Measurements from ENCODE around the gene KRTAP5-10.
"Not testable (repeated sequence)": the region's sequence is repeated elsewhere in the genome, so short reads cannot be mapped to it uniquely, and the experiment has no call there.

Gene KRTAP5-10, protein sequence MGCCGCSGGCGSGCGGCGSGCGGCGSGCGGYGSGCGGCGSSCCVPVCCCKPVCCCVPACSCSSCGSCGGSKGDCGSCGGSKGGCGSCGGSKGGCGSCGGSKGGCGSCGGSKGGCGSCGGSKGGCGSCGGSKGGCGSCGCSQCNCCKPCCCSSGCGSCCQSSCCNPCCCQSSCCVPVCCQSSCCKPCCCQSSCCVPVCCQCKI

DNA sequence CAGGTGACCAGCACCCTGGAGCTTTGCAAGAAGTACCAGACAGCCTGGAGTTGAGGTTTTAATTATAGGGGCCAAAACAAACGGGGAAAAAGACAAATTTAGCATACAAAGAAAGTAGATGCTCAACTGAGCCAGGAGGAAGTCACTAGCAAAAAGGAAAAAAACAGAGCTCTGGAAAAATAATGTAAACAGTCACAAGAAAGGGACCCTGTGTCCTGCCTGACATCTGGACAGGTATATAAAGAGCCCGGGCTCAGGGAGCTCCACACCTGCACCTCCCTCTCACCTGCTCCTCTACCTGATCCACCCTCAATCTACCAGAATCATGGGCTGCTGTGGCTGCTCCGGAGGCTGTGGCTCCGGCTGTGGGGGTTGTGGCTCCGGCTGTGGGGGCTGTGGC, at the start of gene KRTAP5-10:
KRTAP5-10 (plus strand) TSS at position 301 of the 400 bp plus-strand sequence; CDS start at position 326, 25 bp downstream.
- DNase-seq, result no peak

- no peak for DNase-seq
These were observed 46.6 kb upstream of the KRTAP5-10 start for GRCh38 chr11:71518506-71519471.

GRCh38 chr11:71519546-71519945, 45.8 kb upstream of the KRTAP5-10 start:
- no peak for DNase-seq

DNA sequence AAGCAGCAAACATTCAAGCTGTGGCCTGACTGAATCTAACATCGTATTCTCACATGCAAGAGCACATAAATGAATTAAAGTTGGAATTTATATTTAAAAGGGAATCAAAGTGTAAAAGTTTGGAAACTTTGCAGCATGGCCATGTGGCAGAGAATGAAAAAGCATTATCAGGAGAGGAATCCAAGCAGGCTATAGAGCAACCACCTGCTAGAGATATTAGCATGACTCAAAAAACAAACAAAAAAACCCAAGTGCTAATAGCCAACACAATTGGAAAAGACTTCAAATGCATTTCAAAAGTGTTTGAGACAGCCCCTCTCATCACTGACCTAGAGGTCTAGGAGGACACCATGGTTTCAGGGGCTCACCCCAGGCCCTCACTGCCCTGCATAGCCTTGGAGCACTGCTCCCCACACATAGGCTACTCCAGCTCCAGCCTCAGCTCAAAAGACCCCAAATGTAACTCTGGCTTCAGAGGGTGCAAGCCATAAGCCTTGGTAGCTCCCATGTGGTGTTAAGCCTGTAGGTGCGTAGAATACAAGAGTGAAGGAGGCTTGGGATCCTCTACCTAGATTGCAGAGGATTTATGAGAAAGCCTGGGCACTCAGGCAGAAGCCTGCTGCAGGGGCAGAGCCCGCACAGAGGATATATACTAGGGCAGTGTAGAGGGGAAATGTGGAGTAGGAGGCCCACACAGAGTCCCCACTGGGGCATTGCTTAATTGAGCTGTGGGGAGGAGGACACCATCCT, 40.0 kb upstream of the KRTAP5-10 start:
- no peak for DNase-seq

- no peak for DNase-seq
These were observed 39.3 kb upstream of the KRTAP5-10 start for GRCh38 chr11:71525938-71526495.

DNA sequence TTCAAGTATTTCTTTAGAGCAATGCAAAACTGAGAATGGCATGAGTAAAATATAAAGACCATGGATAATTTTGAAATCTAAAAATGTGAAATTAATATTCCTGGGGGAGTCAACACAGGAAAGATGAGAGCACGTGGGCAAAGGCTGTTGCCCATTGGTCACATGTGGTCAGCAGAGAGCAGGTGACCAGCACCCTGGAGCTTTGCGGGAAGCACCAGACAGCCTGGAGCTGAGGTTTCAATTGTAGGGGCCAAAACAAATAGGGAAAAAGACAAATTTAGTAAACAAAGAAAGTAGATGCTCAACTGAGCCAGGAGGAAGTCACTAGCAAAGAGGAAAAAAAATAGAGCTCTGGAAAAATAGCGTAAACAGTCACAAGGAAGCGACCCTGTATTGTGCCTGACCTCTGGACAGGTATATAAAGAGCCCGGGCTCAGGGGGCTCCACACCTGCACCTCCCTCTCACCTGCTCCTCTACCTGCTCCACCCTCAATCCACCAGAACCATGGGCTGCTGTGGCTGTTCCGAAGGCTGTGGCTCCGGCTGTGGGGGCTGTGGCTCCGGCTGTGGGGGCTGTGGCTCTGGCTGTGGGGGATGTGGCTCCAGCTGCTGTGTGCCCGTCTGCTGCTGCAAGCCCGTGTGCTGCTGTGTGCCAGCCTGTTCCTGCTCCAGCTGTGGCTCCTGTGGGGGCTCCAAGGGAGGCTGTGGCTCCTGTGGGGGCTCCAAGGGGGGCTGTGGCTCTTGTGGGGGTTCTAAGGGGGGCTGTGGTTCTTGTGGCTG, 38.4 kb upstream of the KRTAP5-10 start, which contains the start of gene KRTAP5-7:
KRTAP5-7 (plus strand) TSS at position 472 of the 780 bp plus-strand sequence; CDS start at position 506, 34 bp downstream.
- DNase-seq, result not testable (repeated sequence)

- no peak for DNase-seq
These were observed 37.7 kb upstream of the KRTAP5-10 start for GRCh38 chr11:71527576-71528210.

DNA sequence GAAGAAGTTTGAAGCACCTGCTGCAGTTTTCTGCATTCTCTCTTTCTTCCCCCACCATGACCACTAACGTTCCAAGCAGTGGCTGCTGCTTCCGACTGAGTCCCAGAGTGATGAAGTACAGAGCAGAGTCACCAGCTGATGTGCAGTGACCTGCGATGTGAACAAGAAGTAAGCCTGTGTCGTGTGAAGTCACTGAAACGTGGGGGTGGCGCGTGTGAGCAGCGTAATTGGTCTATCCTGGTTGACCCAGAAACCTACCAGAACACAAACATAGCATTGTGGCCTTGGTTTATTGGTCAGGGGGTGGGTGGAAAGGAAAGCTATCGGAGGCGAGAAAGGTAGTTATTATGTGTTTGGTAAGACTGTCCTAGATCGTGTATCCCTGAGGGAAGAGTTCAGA, 34.8 kb upstream of the KRTAP5-10 start:
- DNase-seq, result no peak

DNA sequence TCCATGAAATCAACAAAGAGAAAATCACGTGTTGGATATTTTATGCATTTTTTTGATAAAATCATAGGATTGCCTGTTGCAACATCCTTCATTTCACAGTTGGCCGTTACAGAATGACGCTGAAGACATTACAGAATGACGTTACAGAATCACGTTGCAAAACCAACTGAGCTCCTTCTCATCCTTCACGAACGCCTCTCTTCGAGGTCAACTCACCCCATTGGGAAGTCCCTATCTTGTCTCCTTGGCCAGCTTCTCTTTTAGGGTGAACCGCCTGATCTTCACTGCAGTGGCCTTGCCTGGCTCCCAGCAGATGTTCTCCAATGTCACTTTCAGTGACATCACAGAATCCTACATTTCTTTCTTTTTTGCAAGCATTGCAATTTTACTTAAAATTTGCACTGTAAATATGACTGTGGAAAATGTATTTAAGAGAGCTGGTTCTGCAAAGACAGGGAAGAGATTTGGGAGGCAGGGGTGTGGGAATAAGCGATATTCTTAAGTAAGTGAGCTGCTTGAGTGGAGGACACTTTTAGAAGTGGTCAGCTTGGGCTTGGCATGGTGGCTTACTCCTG, 33.2 kb upstream of the KRTAP5-10 start:
- DNase-seq, result no peak

DNA sequence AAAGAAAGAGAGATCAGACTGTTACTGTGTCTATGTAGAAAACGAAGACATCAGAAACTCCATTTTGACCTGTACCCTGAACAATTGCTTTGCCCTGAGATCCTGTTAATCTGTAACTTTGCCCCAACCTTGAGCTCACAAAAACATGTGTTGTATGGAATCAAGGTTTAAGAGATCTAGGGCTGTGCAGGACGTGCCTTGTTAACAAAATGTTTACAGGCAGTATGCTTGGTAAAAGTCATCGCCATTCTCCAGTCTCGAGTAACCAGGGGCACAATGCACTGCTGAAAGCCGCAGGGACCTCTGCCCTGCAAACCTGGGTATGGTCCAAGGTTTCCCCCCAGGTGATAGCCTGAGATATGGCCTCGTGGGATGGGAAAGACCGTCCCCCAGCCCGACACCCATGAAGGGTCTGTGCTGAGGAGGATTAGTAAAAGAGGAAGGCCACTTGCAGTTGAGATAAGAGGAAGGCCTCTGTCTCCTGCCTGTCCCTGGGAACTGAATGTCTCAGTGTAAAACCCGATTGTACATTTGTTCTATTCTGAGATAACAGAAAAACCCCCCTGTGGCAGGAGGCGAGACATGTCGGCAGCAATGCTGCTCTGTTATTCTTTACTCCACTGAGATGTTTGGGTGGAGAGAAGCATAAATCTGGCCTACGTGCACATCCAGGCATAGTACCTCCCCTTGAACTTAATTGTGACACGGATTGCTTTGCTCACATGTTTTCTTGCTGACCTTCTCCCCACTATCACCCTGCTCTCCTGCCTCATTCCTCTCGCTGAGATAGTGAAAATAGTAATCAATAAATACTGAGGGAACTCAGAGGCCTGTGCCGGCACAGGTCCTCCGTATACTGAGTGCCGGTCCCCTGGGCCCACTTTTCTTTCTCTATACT, 30.4 kb upstream of the KRTAP5-10 start:
- not testable (repeated sequence) for DNase-seq

GRCh38 chr11:71535825-71536224, 29.5 kb upstream of the KRTAP5-10 start:
- DNase-seq, result no peak

DNA sequence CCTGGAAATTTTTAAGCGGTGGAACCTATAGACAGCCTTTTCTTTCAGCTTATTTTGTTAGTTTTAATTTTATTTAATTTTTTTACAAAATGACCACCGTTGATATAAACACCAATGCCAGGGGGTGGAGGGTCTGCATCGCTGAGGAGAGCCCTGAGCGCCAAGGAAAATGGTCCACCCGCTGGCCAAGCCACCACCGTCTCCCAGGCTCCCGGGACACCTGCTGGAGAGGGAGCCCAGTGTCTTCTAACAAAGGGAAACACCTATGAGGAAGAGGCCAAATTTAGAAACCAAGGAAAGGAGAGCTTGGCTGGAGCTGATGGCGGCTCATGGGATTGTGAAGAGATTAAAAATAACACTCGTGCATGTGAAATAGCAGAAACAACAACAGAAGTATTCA, 27.8 kb upstream of the KRTAP5-10 start:
- DNase-seq, result no peak

GRCh38 chr11:71537977-71538665, 27.2 kb upstream of the KRTAP5-10 start, which contains the start of gene KRTAP5-8:
KRTAP5-8 (plus strand) TSS chr11:71538025; CDS start chr11:71538056, 31 bp downstream.
- not testable (repeated sequence) for DNase-seq

- no peak for DNase-seq
These were observed 26.7 kb upstream of the KRTAP5-10 start for GRCh38 chr11:71538666-71538990.

- DNase-seq, result no peak
These were observed 26.3 kb upstream of the KRTAP5-10 start for GRCh38 chr11:71539017-71539416.

DNA sequence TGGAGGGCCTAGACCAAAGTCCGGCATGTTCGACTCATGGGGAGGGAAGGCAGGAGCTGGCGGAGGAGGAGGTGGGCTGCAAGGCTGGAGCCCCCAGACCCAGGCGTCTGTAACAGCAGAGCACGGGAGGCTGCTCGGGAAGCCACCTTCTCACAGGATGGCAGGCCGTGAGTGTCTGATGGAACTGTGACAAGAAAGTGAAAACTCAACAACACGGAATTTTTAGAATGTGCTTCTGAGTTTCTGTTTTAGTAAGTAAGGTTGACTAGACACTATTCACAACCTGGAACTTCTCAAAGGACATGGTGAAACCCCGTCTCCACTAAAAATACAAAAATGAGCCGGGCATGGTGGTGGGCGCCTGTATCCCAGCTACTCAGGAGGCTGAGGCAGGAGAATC, 25.4 kb upstream of the KRTAP5-10 start:
- not testable (repeated sequence) for DNase-seq

GRCh38 chr11:71540521-71541304, 24.6 kb upstream of the KRTAP5-10 start:
- not testable (repeated sequence) for DNase-seq

DNA sequence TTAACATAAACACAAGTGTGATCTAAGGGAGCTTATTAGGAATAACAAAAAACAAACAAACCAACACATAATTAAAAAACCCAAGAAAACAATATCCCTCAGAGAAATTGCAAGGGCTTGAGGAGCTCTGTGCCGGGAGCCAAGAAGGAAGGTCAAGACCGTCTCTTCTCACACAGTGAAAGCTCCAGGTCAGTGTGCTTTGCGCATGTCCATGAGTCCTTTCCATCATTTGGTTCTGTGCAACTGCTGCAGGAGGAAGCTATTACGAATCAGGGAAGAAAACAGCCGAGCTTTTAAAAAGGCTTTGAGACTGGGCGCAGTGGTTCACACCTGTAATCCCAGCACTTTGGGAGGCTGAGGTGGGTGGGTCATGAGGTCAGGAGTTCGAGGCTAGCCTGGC, 23.0 kb upstream of the KRTAP5-10 start:
- DNase-seq, result no peak

Measured in stimulated activated CD4-positive, alpha-beta T cell treated with anti-CD3 and anti-CD28 coated beads, Interleukin-15, amount 100 ng/mL, for 24 hours (primary cell).